DOHH2 (cell line): ENCODE data around the gene RXRA.

ENCODE experiments used
- H3F3A ChIP-seq: fragments of 200-600 bp; sonication (generic), shearing (Covaris generic); 2 replicates; pipeline ENCODE4 v1.6.0; 2016; ENCODE audit warnings: antibody characterized with exemption, mild to moderate bottlenecking; ENCODE audit not compliant: control insufficient read depth, insufficient read depth
- H3K27ac ChIP-seq: fragments of 200-600 bp; sonication (generic); 2 replicates; pipeline ENCODE4 v1.5.1; 2014; ENCODE audit warnings: low read depth, mild to moderate bottlenecking, low read length, moderate library complexity
- H3K27me3 ChIP-seq: fragments of 200-600 bp; sonication (generic); 2 replicates; pipeline ENCODE4 v1.6.1; 2014; ENCODE audit warnings: mild to moderate bottlenecking, low read length, mixed read lengths; ENCODE audit not compliant: control insufficient read depth
- H3K36me3 ChIP-seq: fragments of 200-600 bp; sonication (generic); 2 replicates; pipeline ENCODE4 v1.6.1; 2014; ENCODE audit warnings: mild to moderate bottlenecking, low read length, moderate library complexity, mixed read lengths; ENCODE audit not compliant: control insufficient read depth
- H3K4me1 ChIP-seq: fragments of 200-600 bp; sonication (generic); 2 replicates; pipeline ENCODE4 v1.6.1; 2014; ENCODE audit warnings: mild to moderate bottlenecking, low read length, mixed read lengths; ENCODE audit not compliant: control insufficient read depth
- H3K4me2 ChIP-seq: fragments of 200-600 bp; sonication (generic); 2 replicates; pipeline ENCODE4 v1.6.0; 2014; ENCODE audit warnings: mild to moderate bottlenecking, low read length, moderate library complexity
- H3K4me3 ChIP-seq: fragments of 200-600 bp; sonication (generic); 2 replicates; pipeline ENCODE4 v1.5.1; 2014; ENCODE audit warnings: mild to moderate bottlenecking, low read length, mixed read lengths
- H3K79me2 ChIP-seq: fragments of 200-600 bp; sonication (generic); 2 replicates; pipeline ENCODE4 v1.6.1; 2014; ENCODE audit warnings: mild to moderate bottlenecking, low read length, mixed read lengths; ENCODE audit not compliant: control insufficient read depth
- H3K9me2 ChIP-seq: fragments of 200-600 bp; sonication (generic); replicated peaks from 2 replicates; pipeline ENCODE4 v1.6.1; 2014; ENCODE audit warnings: mild to moderate bottlenecking, low read length, mixed read lengths; ENCODE audit not compliant: control insufficient read depth
- H3K9me3 ChIP-seq: fragments of 200-600 bp; sonication (generic); 2 replicates; pipeline ENCODE4 v1.6.1; 2014; ENCODE audit warnings: antibody characterized with exemption, low read length, mixed read lengths; ENCODE audit not compliant: control insufficient read depth, insufficient read depth
- H4K20me1 ChIP-seq: fragments of 200-600 bp; sonication (generic); 2 replicates; pipeline ENCODE4 v1.6.0; 2014; ENCODE audit warnings: low read depth, mild to moderate bottlenecking, antibody characterized with exemption, low read length, moderate library complexity; ENCODE audit not compliant: control insufficient read depth, insufficient read depth
- CTCF ChIP-seq: fragments of 200-600 bp; sonication (generic); IDR thresholded peaks from one replicate; pipeline ENCODE4 v1.5.1; 2014; ENCODE audit warnings: antibody characterized with exemption, mild to moderate bottlenecking, low read depth, low read length; ENCODE audit not compliant: poor library complexity, severe bottlenecking
- EZH2phosphoT487 ChIP-seq: fragments of 200-600 bp; sonication (generic); IDR thresholded peaks from 2 replicates; pipeline ENCODE4 v1.6.1; 2017; ENCODE audit warnings: borderline replicate concordance, mild to moderate bottlenecking, antibody characterized with exemption, low read length, moderate library complexity, mixed read lengths

RXRA gene

DNA sequence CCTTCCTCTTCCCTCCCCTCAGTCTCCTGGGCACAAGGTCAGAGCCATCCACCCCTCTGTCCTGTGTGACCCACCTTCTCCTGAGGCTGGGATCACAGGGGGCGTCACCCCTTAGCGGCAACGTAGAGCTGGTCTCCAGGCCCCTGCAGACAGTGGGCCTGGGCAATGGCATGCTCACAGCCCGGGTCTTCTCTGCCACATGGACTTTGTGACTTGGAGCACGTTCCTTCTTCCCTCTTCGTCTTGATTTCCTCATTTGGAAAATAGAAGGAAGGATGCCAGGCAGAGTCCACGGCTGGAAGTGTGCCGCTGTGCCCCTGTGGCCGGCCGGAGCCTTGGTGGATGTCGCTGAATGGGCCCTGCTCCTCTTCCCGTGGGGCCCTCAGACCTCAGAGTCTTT lies 10.0 kb downstream of the RXRA start:
- Histone ChIP-seq H4K20me1 (no peaks in the 10 kb centered on the region), H3K27ac (no peak overlapping the region), H3K9me3 (no peaks in the 10 kb centered on the region), H3K27me3 (no peaks in the 10 kb centered on the region), H3K4me1 (no peaks in the 10 kb centered on the region), H3K79me2 (no peaks in the 10 kb centered on the region), H3K9me2 (no peaks in the 10 kb centered on the region), H3F3A (no peaks in the 10 kb centered on the region), H3K36me3 (no peaks in the 10 kb centered on the region), H3K4me3 (no peak overlapping the region), H3K4me2 (no peak overlapping the region)
- no peak for TF ChIP-seq EZH2phosphoT487
- TF ChIP-seq CTCF = no peak

DNA sequence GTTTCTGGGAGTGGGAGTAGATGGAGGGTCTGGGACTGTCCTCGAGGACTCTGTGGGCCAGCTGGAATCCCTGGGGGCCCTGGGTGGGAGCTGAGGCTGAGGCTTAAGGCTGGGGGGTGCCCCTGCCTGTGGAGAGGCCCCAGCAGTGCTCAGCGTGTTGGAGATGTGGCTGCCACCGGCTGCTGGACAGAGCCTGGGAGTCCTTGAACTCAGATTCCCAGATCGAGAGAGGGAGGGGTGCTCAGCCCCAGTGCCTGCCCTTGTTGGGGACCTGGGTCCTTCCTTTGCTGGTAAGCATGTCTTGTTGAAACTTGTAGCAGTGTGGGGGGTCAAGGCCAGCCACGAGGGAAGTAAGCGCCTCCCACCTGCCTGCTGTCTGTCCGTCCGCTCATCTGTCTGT lies 10.7 kb downstream of the RXRA start:
- H3K27ac ChIP-seq = no peak overlapping the region
- no peaks in the 10 kb centered on the region for H3K79me2 ChIP-seq
- no peaks in the 10 kb centered on the region for H3K4me1 ChIP-seq

DNA sequence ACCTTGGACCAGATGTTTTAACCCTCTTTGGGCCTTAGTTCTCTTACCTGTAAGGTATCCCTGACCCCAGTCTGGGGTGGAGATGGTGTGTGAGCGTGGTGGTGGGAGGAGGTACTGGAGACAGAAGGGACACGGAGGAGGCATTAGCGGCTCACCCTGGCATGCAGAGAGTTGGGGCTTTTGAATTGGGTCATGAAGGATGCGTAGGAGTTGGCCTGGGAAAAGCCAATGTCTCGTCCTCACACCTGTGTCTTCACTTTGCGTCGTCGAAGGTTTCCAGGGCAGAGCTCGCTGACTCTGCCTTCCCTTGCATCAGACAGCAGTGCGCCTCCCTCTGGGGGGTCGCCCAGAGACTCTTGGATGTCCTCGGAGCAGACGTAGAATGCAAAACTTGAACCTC lies 11.2 kb downstream of the RXRA start:
- H3K9me3 ChIP-seq = no peaks in the 10 kb centered on the region
- no peaks in the 10 kb centered on the region for H3K9me2 ChIP-seq
- H3K4me3 ChIP-seq = no peak overlapping the region
- H3K4me2 ChIP-seq = no peak overlapping the region
- no peaks in the 10 kb centered on the region for H3F3A ChIP-seq
- H4K20me1 ChIP-seq = no peaks in the 10 kb centered on the region
- TF ChIP-seq CTCF = no peak
- no peak for TF ChIP-seq EZH2phosphoT487
- H3K27ac ChIP-seq = no peak overlapping the region
- H3K79me2 ChIP-seq = no peaks in the 10 kb centered on the region
- no peaks in the 10 kb centered on the region for H3K4me1 ChIP-seq
- no peaks in the 10 kb centered on the region for H3K27me3 ChIP-seq
- H3K36me3 ChIP-seq = no peaks in the 10 kb centered on the region

More for the DNA sequence above, 10.7 kb downstream of the RXRA start:
- Histone ChIP-seq H3K4me3 (no peak overlapping the region), H3F3A (no peaks in the 10 kb centered on the region), H3K4me2 (no peak overlapping the region), H4K20me1 (no peaks in the 10 kb centered on the region), H3K27me3 (no peaks in the 10 kb centered on the region), H3K9me2 (no peaks in the 10 kb centered on the region), H3K36me3 (no peaks in the 10 kb centered on the region), H3K9me3 (no peaks in the 10 kb centered on the region)
- TF ChIP-seq CTCF = no peak
- TF ChIP-seq EZH2phosphoT487 = no peak
